Measurements from ENCODE around the gene NHLRC4. TPM values are rescaled to one million over a fixed set of nuclear protein-coding genes. Genes with fewer than 3 reads are reported as not detected.

Gene NHLRC4, protein sequence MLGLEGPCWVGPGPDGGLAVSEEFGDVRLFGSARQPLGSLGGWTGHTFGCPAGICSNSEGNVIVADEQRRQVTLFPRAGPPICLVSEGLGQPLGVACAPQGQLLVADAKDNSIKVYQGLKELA
- total RNA-seq (2011; cell fraction: chromatin; rRNA removed; ENCODE audit: low replicate concordance) = 3.1 and 8.5 TPM in 2 replicates
- total RNA-seq (2011; cell fraction: nucleolus; rRNA removed) = 8.4 and 8.8 TPM in 2 replicates
- 5.0 TPM in 2 replicates for total RNA-seq (2011; cell fraction: nucleoplasm; rRNA removed)
- total RNA-seq (2014; rRNA removed) = 2.6 and 3.1 TPM in 2 replicates
- 0.47 and 0.48 TPM in 2 replicates for total RNA-seq (2014; rRNA removed; fragmentation: Illumina TruSeq; extraction: Trizol)
- total RNA-seq (2015; rRNA removed; fragmentation: Illumina TruSeq; extraction: Trizol) = 1.2 and 1.3 TPM in 2 replicates
- total RNA-seq (2021) = 2.0 and 3.0 TPM in 2 replicates
- polyA plus RNA-seq (2011; rRNA removed) = 1.3 and 1.7 TPM in 2 replicates
- polyA plus RNA-seq (2011; cell fraction: cytosol; rRNA removed) = 2.0 and 4.5 TPM in 2 replicates
- polyA plus RNA-seq (2011; cell fraction: nucleus; rRNA removed) = 6.2 and 8.3 TPM in 2 replicates
- polyA plus RNA-seq (2012) = 1.7 and 7.2 TPM in 2 replicates
- 0.24 and 1.1 TPM in 2 replicates for polyA plus RNA-seq (2014; fragmentation: Illumina TruSeq; extraction: Trizol)
- polyA plus RNA-seq (2014; fragmentation: Nextera tagmentation; extraction: Ambion mirVana) = not detected
- polyA plus RNA-seq (2014; rRNA removed) = 3.2 and 3.7 TPM in 2 replicates
- polyA minus RNA-seq (2011; rRNA and poly(A)+ RNA removed) = 0.39 and 0.51 TPM in 2 replicates
- polyA minus RNA-seq (2011; cell fraction: cytosol; rRNA and poly(A)+ RNA removed) = 1.3 TPM in 1 of 2 replicates, not detected in the other
- polyA minus RNA-seq (2011; cell fraction: nucleus; rRNA and poly(A)+ RNA removed) = 6.5 and 8.1 TPM in 2 replicates
- percentile 53 among the genes with signal in this experiment for Bru-seq, nascent RNA
- BruChase-seq, experiment 1, labeled RNA remaining after a 2-hour chase = percentile 35 among the genes with signal in this experiment
- BruChase-seq, experiment 2, labeled RNA remaining after a 6-hour chase = percentile 42 among the genes with signal in this experiment
- long read RNA-seq, experiment 1, partial matches to known transcripts = 0 of 6 reads
- long read RNA-seq, experiment 1, other reads (novel, unspliced or antisense) = 5 of 6 reads
- long read RNA-seq, experiment 2, partial matches to known transcripts = 0 of 4 reads
- long read RNA-seq, experiment 2, other reads (novel, unspliced or antisense) = 3 of 4 reads
- long read RNA-seq, experiment 3 = 0 reads

DNA sequence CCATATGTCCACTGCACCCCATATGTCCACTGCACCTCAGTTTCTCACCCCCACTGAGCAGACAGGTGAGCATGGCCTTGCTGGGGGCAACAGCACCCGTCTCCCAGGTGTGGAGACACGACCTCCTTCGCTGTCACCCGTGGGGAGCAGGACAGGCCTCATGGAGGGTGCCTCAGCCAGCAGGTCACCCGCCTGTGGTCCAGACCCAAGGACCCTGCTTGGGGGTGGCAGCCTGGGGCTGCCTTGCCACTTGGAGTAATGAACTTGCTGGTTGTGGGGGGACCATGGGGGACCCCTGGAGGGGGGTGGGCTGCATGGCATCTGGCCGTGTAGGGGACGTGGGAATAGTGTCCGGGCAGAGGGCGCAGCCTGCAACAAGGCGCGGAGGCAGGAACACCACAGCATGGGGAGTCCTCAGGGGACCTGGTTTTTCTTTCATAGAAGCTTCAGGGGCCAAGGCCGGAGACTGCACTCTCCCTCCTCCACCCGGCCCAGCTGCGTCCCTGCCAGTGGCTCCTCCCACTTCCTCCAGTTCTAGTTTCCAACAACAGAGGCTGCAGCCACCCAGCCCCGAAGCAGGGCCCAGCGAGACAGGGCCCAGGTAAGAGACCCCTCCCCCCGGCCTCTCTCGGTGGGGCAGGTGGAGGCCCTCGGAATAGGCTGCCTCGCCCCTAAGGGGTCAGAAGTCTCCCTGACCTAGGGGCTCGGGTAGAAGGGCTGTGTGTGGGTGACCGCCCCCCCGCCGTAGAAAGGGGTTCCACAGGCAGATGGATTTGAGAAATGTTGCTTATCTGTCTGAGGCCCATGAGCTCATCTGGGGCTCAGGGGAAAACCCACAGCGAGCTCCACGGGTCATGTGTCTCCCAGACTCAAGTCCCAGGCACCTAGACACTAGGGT lies at the start of gene NHLRC4:
Gene NHLRC4 (plus strand): TSS at position 531 of the 898 bp plus-strand sequence. CDS start 1,043 bp downstream, outside the sequence.
- H3K4me2 ChIP-seq (ENCODE audit: insufficient read depth, low read length) = peak within 1 kb of the TSS; percentile 78
- peaks cover 40 to 90% of the 10 kb centered on the region in 2 experiments for H3K4me1 ChIP-seq (replicated peaks in 1 of 2; ENCODE audit: control insufficient read depth in 2 of 2, insufficient read depth in 2 of 2, low read length in 2 of 2)
- peaks cover 41% of the 10 kb centered on the region for H3K79me2 ChIP-seq (ENCODE audit: control insufficient read depth, insufficient read depth, low read length)
- in situ Hi-C loops (cut with MboI) (no loop called here), intact Hi-C loops (cut with micrococcal nuclease) (loop anchor here (5.0 kb wide), 1 partner anchor 39 kb away; the partner anchor contains the start of gene CAPN15)
- peak within 1 kb of the TSS; percentile 33 for H3K4me3 ChIP-seq
- peak; percentile 74 to 93 (median 82) for DNase-seq (ENCODE audit: extremely low read depth in 1 of 4, low spot score in 3 of 4)
- H3K36me3 ChIP-seq (ENCODE audit: control insufficient read depth, insufficient read depth, low read length) = no peaks in the 10 kb centered on the region
- no peaks in the 10 kb centered on the region for H3K9me3 ChIP-seq (replicated peaks; ENCODE audit: control insufficient read depth, insufficient read depth, low read depth, low read length)
- H3K27me3 ChIP-seq (ENCODE audit: control insufficient read depth in 2 of 2, insufficient read depth in 2 of 2, low read length in 2 of 2) = peaks cover 0 to 8% of the 10 kb centered on the region in 2 experiments; a peak in 3 of 5 replicates
- peak; percentile 85 for ATAC-seq
- BruUV-seq (replicated peaks) = no TSS peak
- peak; percentile 94 for FAIRE-seq
- CTCF ChIA-PET (ENCODE audit: low intra/inter-chr PET ratio) = no interaction called here
- POLR2A ChIA-PET = interaction anchor here (0.5 to 1.3 kb wide), 14 partner anchors 9 to 909 kb away, joined by 3 to 7 read pairs (median 3); partner anchors contain the start of gene METTL26
- H2AFZ ChIP-seq (ENCODE audit: low read depth, low read length) = peak within 1 kb of the TSS; percentile 81
- no peaks in the 10 kb centered on the region for H4K20me1 ChIP-seq (replicated peaks; ENCODE audit: control insufficient read depth, insufficient read depth, low read length)
- H3K9ac ChIP-seq (ENCODE audit: insufficient read depth in 1 of 2, low read depth in 2 of 2, low read length in 2 of 2) = peak within 1 kb of the TSS; percentile 66 to 88
- WGBS (ENCODE audit: insufficient coverage, low coverage, missing lambda C conversion rate) = 11% methylated on average over 24 of the region's 26 CpGs
- no peaks in the 10 kb centered on the region for H3K9me1 ChIP-seq (ENCODE audit: control insufficient read depth, insufficient read depth, low read length)
- peak within 1 kb of the TSS; percentile 81 for H3K27ac ChIP-seq (ENCODE audit: extremely low read depth, low read depth, low read length)
- TF ChIP-seq ZNF12 (CRISPR knock-in tag; IDR thresholded peaks at IDR 0.05) (no peak), ZNF133 (CRISPR knock-in tag; IDR thresholded peaks at IDR 0.05) (no peak), FOXJ2 (tag; IDR thresholded peaks at IDR 0.05) (no peak), ZSCAN32 (CRISPR knock-in tag; IDR thresholded peaks at IDR 0.05) (no peak), EP300 (IDR thresholded peaks at IDR 0.05; ENCODE audit: low read length) (peak; percentile 30; the same call in 1 of the 2 replicates), KLF10 (CRISPR knock-in tag; IDR thresholded peaks at IDR 0.05) (no peak), NFATC3 (IDR thresholded peaks at IDR 0.05) (no peak), CHD1 (IDR thresholded peaks at IDR 0.05; ENCODE audit: low read length) (no peak), ZNF197 (CRISPR knock-in tag; IDR thresholded peaks at IDR 0.05; ENCODE audit: low read depth) (no peak; the same call in 1 of the 2 replicates), TFAP4 (CRISPR knock-in tag; IDR thresholded peaks at IDR 0.05; ENCODE audit: borderline replicate concordance) (peak; percentile 92; the same call in 1 of the 2 replicates), GATAD2A (IDR thresholded peaks at IDR 0.05) (peak; percentile 66), ZBTB8A (IDR thresholded peaks at IDR 0.05; ENCODE audit: partially characterized antibody) (no peak), ZNF316 (IDR thresholded peaks at IDR 0.05) (no peak), ZNF224 (CRISPR knock-in tag; IDR thresholded peaks at IDR 0.05) (no peak), ZNF780A (CRISPR knock-in tag; IDR thresholded peaks at IDR 0.05) (no peak), LCOR (CRISPR knock-in tag; IDR thresholded peaks at IDR 0.05) (no peak)
